Pancreas (tissue), 10 donors: ENCODE data around the gene C16orf87. TPM values are rescaled to one million over a fixed set of nuclear protein-coding genes. Genes with fewer than 3 reads are reported as not detected.

Source experiments
- ATAC-seq, 4 donors: fragments of 200-7000 bp; cut with Tn5 transposase; one replicate each; pipeline versions ENCODE4 v1.8.0 to v1.9.1; 2020; ENCODE audit warnings: mild to moderate bottlenecking in 4 of 4, moderate library complexity in 4 of 4
- DNase-seq, 6 donors: peaks; one replicate each; pipeline ENCODE4 v3.0.0-alpha.2; 2020
- FAIRE-seq: peaks from 2 replicates; lab custom pipeline; 2012; peaks lifted over from hg19 to GRCh38; lab: Jason Lieb, UNC
- H3K27ac ChIP-seq, 4 donors: fragments of 200-600 bp; sonication (generic); 1 replicate in 3 of 4; 2 replicates in 1 of 4; pipeline versions ENCODE4 v1.5.0 to v1.8.0; 2020
- H3K27me3 ChIP-seq, 4 donors: fragments of 200-600 bp; one replicate each; pipeline ENCODE4 v1.8.0; 2021
- H3K36me3 ChIP-seq, 3 donors: fragments of 200-600 bp; sonication (generic) in 1 of 3; one replicate each; pipeline versions ENCODE4 v1.5.0 to v1.8.0; 2020 to 2021
- H3K4me1 ChIP-seq, 3 donors: fragments of 200-600 bp; one replicate each; pipeline ENCODE4 v1.8.0; 2021
- H3K4me3 ChIP-seq, 4 donors: fragments of 200-600 bp; sonication (generic) in 2 of 4; one replicate each; pipeline versions ENCODE4 v1.5.0 to v1.8.0; 2020 to 2021
- H3K9me3 ChIP-seq, 4 donors: fragments of 200-600 bp; one replicate each; pipeline ENCODE4 v1.8.0; 2021
- CTCF ChIP-seq, 4 donors: fragments of 200-600 bp; sonication (generic) in 3 of 4; IDR thresholded peaks; one replicate each; pipeline versions ENCODE4 v1.5.0 to v1.8.0; 2021; ENCODE audit warnings: antibody characterized with exemption in 4 of 4
- WGBS, 2 donors: extraction: QIAGEN DNeasy Blood & Tissue Kit; methylation state at CpG; one replicate each; pipeline ENCODE4 v1.1.7; 2013; 5-methylcytosine and 5-hydroxymethylcytosine counted together
- intact Hi-C, 3 donors: fragments of 100-400 bp; cut with DNase I; formaldehyde crosslinking; loops; one replicate each; pipeline versions ENCODE4 v1.11.1 to v1.14.2; 2022
- polyA plus RNA-seq, 2 donors: library from polyadenylated mRNA; stranded (reverse); fragments of 200-250 nt; gene quantifications; one replicate each; pipeline ENCODE4 v1.2.3, GENCODE V29; 2013
- total RNA-seq, 6 donors: library from RNA; stranded (reverse); fragmentation: NEBNext Ultra II Directional in 4 of 6; extraction: Animal tissue kit (Norgen Biotek cat#: 25700) in 4 of 6; gene quantifications; one replicate each; pipeline versions ENCODE4 v1.2.1 to v1.2.4, GENCODE V29; 2021 to 2023
- donor health status: healthy with polysubstance abuse.
- donor health status: DM: no; HTN: no; CAD: no; lungs with moderate emphysema.
- donor health status: DM: no; HTN: no; CAD: no.
- donor health status: control.
- donor health status: control.
- donor health status: Bipolar disorder and iron deficiency.
- donor health status: DM: yes; HTN: yes; CAD: no.
- donor health status: DM: no; HTN: no; CAD: no.
- donor health status: DM: no; HTN: no; CAD: no.
- donor health status: DM: yes; HTN: yes; CAD: no.

The C16orf87 gene
- total and polyA plus RNA-seq, 8 donors, result 1.0 to 3.1 (median 2.3) TPM

GRCh38 chr16:46757339-46758050 lies 73.5 kb downstream of the C16orf87 start:
- intact Hi-C loops, result no loop called here
- 11 to 14% methylated on average over 21 of the region's 21 CpGs for WGBS, 2 donors
- Histone ChIP-seq H3K27me3 (no peaks in the 10 kb centered on the region), H3K27ac (no peak overlapping the region), H3K4me1 (no peaks in the 10 kb centered on the region), H3K36me3 (no peaks in the 10 kb centered on the region), H3K9me3 (no peaks in the 10 kb centered on the region), H3K4me3 (no peak overlapping the region)
- FAIRE-seq, result no peak
- peak in 2 of 4 donors; percentile 36 to 43 for ATAC-seq
- TF ChIP-seq CTCF (IDR thresholded peaks at IDR 0.05), result no peak
- no peak for DNase-seq

- no peak for ATAC-seq
- intact Hi-C loops, result no loop called here
- Histone ChIP-seq H3K27me3 (no peaks in the 10 kb centered on the region), H3K36me3 (no peaks in the 10 kb centered on the region), H3K27ac (no peak overlapping the region), H3K4me1 (no peaks in the 10 kb centered on the region), H3K4me3 (no peak overlapping the region), H3K9me3 (no peaks in the 10 kb centered on the region)
- DNase-seq, result no peak
- no peak for FAIRE-seq
- 74 to 83% methylated on average over 11 of the region's 11 CpGs for WGBS, 2 donors
- no peak for TF ChIP-seq CTCF (IDR thresholded peaks at IDR 0.05)
Observed at GRCh38 chr16:46756772-46757171, 74.2 kb downstream of the C16orf87 start.

GRCh38 chr16:46753015-46753414 lies 78.0 kb downstream of the C16orf87 start:
- TF ChIP-seq CTCF (IDR thresholded peaks at IDR 0.05), result no peak
- DNase-seq (no peak), ATAC-seq (no peak), FAIRE-seq (no peak)
- Histone ChIP-seq H3K4me3 (no peak overlapping the region), H3K27me3 (no peaks in the 10 kb centered on the region), H3K9me3 (no peaks in the 10 kb centered on the region), H3K36me3 (no peaks in the 10 kb centered on the region), H3K27ac (no peak overlapping the region), H3K4me1 (no peaks in the 10 kb centered on the region)
- intact Hi-C loops, result no loop called here
- WGBS, 2 donors, result 60 to 74% methylated on average over 5 of the region's 5 CpGs

GRCh38 chr16:46751381-46751780 lies 79.6 kb downstream of the C16orf87 start:
- WGBS, 2 donors, result 83 to 87% methylated on average over 7 of the region's 7 CpGs
- no peak for DNase-seq
- TF ChIP-seq CTCF (IDR thresholded peaks at IDR 0.05), result no peak
- no peak for ATAC-seq
- no peak for FAIRE-seq
- H3K9me3 ChIP-seq, result no peaks in the 10 kb centered on the region
- H3K36me3 ChIP-seq, result no peaks in the 10 kb centered on the region
- H3K4me1 ChIP-seq, result no peaks in the 10 kb centered on the region
- no peak overlapping the region for H3K27ac ChIP-seq
- no peaks in the 10 kb centered on the region for H3K27me3 ChIP-seq
- intact Hi-C loops, result no loop called here
- H3K4me3 ChIP-seq, result no peak overlapping the region
